IPS-20b (cell line): ENCODE measurements around the gene HDHD3.
A peak's percentile ranks its signal among the peaks of the same experiment; 100 is the strongest.
"Not testable (repeated sequence)": the region's sequence is repeated elsewhere in the genome, so short reads cannot be mapped to it uniquely, and the experiment has no call there.

Experiments used
- H3K27ac ChIP-seq: one replicate; pipeline ENCODE4 v1.5.1; 2013; ENCODE audit warnings: low read length
- H3K27me3 ChIP-seq: 2 replicates; pipeline ENCODE4 v1.6.1; 2013; ENCODE audit warnings: mild to moderate bottlenecking, low read length, inconsistent platforms; ENCODE audit not compliant: insufficient read depth
- H3K36me3 ChIP-seq: 2 replicates; pipeline ENCODE4 v1.6.1; 2013; ENCODE audit warnings: low read depth, mild to moderate bottlenecking, inconsistent platforms, low read length, moderate library complexity; ENCODE audit not compliant: insufficient read depth
- H3K4me1 ChIP-seq: 2 replicates; pipeline ENCODE4 v1.6.1; 2013; ENCODE audit warnings: mild to moderate bottlenecking, control low read depth, inconsistent platforms, low read length, moderate library complexity; ENCODE audit not compliant: insufficient read depth
- H3K4me3 ChIP-seq: 2 replicates; pipeline ENCODE4 v1.5.1; 2013; ENCODE audit warnings: mild to moderate bottlenecking, low read length, inconsistent platforms
- H3K9ac ChIP-seq: 2 replicates; pipeline ENCODE4 v1.6.1; 2013; ENCODE audit warnings: low read depth, mild to moderate bottlenecking, inconsistent platforms, low read length, moderate library complexity
- H3K9me3 ChIP-seq: 2 replicates; pipeline ENCODE4 v1.6.1; 2013; ENCODE audit warnings: mild to moderate bottlenecking, low read depth, low read length, inconsistent platforms; ENCODE audit not compliant: insufficient read depth

HDHD3 gene

DNA sequence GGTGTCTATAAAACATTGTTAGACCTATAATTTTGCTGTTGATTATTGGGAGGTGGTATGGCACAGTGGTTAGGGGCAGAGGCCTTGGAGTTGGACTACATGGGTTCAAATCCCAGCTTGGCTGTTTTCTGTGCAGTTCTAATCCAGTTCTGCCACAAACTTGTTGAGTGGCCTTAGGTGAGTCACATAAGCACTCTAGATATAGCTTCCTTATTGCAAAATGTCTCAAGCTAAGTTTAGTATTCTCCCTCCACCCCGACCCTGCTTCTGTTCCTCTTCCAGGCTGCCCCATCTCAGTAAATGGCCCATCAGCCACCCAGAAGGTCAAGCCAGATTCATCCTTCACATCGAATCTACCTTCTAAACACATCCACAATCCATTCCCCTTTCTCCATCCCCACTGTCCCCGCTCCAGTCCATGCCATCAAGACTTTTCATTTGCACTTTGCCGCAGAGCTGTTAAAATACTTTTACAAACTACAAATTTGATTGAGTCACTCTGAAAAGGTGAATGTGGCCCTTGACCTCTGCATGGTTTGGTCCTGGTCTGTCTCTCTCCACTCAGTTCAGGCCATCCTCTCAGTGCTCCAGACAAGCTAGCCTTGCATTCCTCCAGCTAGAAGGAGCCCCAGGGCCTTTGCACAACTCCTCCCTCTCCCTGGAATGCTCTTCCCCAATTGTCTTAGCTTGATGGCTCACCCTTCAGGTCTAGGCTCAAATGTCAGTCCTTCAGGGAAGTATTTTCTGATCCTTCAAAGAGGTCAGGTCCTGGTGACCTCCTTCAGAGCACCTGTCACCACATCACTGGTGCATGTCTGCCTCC, 10.0 kb upstream of the HDHD3 start:
- Histone ChIP-seq H3K27ac (no peak overlapping the region), H3K4me1 (no peaks in the 10 kb centered on the region), H3K9me3 (no peaks in the 10 kb centered on the region), H3K36me3 (peaks cover 22% of the 10 kb centered on the region), H3K27me3 (no peaks in the 10 kb centered on the region), H3K4me3 (no peak overlapping the region), H3K9ac (no peak overlapping the region)

DNA sequence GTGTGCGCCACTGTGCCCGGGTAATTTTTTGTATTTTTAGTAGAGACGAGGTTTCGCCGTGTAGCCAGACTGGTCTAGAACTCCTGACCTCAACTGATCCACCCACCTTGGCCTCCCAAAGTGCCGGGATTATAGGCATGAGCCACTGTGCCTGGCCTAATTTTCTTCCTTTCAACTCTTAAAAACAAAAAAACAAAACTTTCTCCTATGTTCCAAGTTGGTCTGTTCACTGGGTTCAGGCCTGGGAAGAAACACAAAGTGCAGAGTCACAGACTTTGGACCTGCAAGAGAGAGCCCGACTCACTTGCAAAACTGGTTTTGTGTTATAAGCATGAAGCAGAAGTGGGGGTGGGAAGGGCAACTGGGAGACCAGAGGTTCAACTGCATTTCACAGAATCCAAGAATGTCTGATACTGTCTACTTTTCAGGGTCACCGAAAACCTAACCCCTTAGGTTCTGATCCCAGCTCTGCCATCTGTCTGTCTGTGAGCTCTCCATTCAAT, 5.2 kb upstream of the HDHD3 start:
- Histone ChIP-seq H3K4me1 (no peaks in the 10 kb centered on the region; the same call in 1 of the 2 replicates), H3K27me3 (no peaks in the 10 kb centered on the region), H3K27ac (no peak overlapping the region), H3K4me3 (no peak overlapping the region), H3K9me3 (no peaks in the 10 kb centered on the region), H3K9ac (no peak overlapping the region), H3K36me3 (no peaks in the 10 kb centered on the region; the same call in 1 of the 2 replicates)

DNA sequence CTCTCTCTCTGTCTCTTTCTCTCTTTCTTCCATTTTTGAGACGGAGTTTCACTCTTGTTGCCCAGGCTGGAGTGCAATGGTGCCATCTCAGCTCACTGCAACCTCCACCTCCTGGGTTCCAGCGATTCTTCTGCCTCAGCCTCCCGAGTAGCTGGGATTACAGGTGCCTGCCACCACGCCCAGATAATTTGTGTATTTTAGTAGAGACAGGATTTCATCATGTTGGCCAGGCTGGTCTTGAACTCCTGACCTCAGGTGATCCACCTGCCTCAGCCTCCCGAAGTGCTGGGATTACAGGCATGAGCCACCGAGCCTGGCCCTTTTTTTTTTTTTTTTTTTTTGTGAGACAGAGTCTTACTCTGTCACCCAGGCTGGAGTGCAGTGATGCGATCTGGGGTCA, 4.7 kb upstream of the HDHD3 start:
- H3K4me1 ChIP-seq, H3K27me3 ChIP-seq, H3K4me3 ChIP-seq, H3K27ac ChIP-seq, H3K9ac ChIP-seq, H3K9me3 ChIP-seq, H3K36me3 ChIP-seq: not testable (repeated sequence)

DNA sequence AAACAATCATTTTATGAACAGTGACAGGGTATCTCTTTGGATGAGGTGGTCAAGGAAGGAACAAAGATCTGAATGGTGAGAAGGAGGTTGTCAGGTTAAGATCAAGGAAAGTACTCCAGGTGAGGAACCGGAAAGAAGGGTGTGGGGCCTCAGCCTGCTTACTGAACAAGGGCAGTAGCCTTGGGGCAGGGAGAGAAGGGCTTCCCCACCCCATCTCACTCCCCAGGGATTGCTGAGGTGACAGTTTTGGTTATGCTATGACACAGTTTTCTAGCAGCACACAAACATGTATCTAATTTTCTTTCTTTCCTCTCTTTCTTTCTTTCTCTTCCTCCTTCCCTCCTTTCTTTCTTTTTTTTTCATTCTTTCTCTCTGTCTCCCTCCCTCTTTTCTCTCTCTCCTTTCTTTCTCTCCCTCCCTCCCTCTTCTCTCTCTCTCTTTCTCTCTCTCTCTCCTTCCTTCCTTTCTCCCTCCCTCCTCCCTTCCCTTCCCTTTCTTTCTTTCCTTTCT, 4.1 kb upstream of the HDHD3 start:
- Histone ChIP-seq H3K4me1 (no peaks in the 10 kb centered on the region; the same call in 1 of the 2 replicates), H3K9me3 (no peaks in the 10 kb centered on the region), H3K27ac (no peak overlapping the region), H3K27me3 (no peaks in the 10 kb centered on the region), H3K9ac (no peak overlapping the region), H3K36me3 (no peaks in the 10 kb centered on the region), H3K4me3 (no peak overlapping the region)

DNA sequence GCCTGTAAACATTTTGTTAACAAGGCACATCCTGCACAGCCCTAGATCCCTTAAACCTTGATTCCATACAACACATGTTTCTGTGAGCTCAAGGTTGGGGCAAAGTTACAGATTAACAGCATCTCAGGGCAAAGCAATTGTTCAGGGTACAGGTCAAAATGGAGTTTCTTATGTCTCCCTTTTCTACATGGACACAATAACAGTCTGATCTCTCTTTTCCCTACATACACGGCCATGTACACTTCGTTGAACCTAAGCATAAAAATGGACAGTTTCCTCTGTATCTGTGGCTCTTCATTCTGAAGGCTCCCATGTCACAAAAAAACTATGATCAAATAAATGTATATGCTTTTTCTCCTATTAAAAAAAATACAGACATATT, 3.0 kb upstream of the HDHD3 start:
- not testable (repeated sequence) for H3K36me3 ChIP-seq, H3K9ac ChIP-seq, H3K9me3 ChIP-seq, H3K4me3 ChIP-seq, H3K27me3 ChIP-seq, H3K4me1 ChIP-seq, H3K27ac ChIP-seq

DNA sequence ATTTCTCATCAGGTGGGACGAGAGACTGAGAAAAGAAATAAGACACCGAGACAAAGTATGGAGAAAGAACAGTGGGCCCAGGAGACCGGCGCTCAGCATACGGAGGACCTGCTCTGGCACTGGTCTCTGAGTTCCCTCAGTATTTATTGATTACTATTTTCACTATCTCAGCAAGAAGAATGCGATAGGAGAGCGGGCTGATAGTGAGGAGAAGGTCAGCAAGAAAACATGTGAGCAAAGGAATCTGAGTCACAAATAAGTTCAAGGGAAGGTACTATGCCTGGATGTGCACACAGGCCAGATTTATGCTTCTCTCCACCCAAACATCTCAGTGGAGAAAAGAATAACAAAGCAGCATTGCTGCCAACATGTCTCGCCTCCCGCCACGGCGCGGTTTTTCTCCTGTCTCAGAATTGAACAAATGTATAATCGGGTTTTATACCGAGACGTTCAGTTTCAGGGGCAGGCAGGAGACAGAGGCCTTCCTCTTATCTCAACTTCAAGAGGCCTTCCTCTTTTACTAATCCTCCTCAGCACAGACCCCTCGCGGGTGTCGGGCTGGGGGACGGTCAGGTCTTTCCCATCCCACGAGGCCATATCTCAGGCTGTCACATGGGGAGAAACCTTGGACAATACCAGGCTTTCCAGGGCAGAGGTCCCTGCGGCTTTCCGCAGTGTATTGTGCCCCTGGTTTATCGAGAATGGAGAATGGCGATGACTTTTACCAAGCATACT, 2.5 kb upstream of the HDHD3 start:
- not testable (repeated sequence) for H3K4me3 ChIP-seq, H3K36me3 ChIP-seq, H3K27ac ChIP-seq, H3K9me3 ChIP-seq, H3K4me1 ChIP-seq, H3K9ac ChIP-seq, H3K27me3 ChIP-seq

DNA sequence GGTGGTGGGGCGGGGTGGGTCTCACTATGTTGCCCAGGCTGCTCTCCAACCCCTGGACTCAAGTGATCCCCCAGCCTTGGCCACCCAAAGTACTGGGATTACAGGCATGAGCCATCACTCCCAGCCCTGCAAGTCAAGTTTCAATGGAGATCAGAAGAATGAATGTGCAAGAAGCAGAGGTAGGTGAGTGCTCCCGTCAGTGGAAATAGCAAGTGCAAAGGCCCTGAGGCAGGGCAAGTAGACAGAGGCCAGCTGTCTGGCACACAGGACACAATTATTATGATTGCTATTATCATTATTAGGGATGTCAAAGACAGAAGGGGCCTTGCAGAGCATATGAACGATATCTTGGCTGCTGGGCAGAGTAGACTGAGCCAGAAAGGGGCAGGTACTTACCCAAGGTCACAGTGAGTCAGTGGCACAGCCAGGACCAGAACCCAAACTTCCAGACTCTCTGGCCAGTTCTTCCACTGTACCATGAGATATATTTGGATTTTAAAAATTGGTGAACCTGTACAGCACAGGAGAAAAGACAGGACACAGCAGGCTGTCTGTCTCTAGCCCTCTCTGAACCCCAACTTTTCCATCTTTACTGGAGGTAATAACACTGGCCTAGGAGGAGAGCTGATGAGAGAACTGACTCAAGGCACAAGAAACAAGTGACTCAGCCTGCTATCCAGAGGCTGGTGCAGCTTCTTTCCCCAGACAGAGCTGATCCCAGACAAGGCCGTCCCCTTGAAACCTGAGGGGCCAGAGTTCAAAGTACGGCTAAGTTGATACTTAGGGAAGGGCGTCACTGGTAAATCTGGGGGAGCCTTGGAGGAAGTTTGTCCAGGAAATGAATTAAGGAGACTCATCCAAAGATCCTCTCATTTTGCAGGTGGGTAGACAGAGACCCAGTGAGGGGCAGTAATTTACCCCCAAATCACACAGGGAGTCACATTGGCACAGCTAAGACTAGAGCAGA, 1.4 kb downstream of the HDHD3 start:
- no peaks in the 10 kb centered on the region for H3K27me3 ChIP-seq
- H3K36me3 ChIP-seq = peaks cover 19% of the 10 kb centered on the region
- H3K4me1 ChIP-seq = no peaks in the 10 kb centered on the region
- no peak overlapping the region for H3K27ac ChIP-seq
- H3K9ac ChIP-seq = no peak overlapping the region
- H3K9me3 ChIP-seq = no peaks in the 10 kb centered on the region
- H3K4me3 ChIP-seq = peak overlapping the region; percentile 15; the same call in 1 of the 2 replicates

DNA sequence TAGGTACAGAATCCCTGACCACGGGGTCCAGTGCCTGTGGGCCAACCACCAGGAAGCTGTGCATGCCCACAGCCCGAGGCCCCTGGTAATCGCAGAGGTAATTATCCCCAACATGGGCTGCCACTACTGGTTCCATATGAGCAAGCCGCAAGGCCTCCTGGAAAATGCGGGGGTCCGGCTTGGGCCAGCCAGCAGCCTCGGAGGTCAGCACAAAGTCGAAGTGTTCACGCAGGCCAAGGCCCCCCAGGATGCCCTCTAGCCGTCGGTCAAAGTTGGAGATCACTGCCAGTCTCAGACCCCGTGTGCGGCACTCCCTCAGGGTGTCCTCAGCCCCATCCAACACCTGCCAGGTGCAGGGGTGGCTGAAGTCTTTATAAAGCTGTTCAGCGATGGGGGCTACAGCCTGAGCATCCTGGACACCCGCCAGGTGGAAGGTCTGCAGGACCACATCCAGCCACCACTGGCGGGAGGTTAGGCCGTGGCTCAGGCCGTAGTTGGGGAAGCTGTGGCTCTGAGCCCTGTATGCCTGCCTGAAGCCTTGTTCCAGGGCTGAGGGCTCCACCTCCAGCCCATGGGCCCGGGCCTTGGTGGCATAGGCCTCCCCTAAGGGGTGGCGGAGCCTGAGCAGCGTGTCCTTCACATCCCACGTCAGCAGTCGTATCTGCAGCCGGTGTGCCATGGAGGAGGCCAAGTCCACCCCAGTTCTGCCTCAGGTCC, 3.0 kb downstream of the HDHD3 start:
- Histone ChIP-seq H3K9me3 (no peaks in the 10 kb centered on the region), H3K4me1 (no peaks in the 10 kb centered on the region), H3K36me3 (peaks cover 19% of the 10 kb centered on the region), H3K27ac (no peak overlapping the region), H3K9ac (no peak overlapping the region), H3K27me3 (no peaks in the 10 kb centered on the region), H3K4me3 (no peak overlapping the region)

DNA sequence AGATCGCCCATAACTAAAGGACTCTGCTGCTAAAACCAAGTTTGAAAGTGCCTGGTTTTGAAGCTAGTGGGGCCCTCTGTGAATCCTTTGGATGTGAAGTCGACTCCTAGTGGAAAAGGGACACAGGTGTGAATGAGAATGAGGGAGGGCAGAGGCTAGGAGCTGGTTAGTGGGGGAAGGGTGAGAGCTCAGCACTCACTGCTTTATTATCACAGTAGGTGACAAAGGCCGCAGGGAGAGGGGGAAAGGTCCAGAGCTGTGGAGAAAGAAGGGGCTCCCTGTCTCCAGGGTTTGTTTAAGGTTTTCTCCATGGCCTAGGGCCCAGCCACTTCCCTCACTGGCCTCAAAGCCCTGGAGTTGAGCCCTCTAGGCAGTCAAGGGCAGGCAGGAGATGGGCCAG, 3.5 kb downstream of the HDHD3 start:
- H3K36me3 ChIP-seq = peaks cover 19% of the 10 kb centered on the region
- H3K27me3 ChIP-seq = no peaks in the 10 kb centered on the region
- no peak overlapping the region for H3K4me3 ChIP-seq
- H3K9me3 ChIP-seq = no peaks in the 10 kb centered on the region
- H3K27ac ChIP-seq = no peak overlapping the region
- no peaks in the 10 kb centered on the region for H3K4me1 ChIP-seq
- H3K9ac ChIP-seq = 0 out of 2 replicates have a peak overlapping the region, but pooled peaks have one; percentile 12

DNA sequence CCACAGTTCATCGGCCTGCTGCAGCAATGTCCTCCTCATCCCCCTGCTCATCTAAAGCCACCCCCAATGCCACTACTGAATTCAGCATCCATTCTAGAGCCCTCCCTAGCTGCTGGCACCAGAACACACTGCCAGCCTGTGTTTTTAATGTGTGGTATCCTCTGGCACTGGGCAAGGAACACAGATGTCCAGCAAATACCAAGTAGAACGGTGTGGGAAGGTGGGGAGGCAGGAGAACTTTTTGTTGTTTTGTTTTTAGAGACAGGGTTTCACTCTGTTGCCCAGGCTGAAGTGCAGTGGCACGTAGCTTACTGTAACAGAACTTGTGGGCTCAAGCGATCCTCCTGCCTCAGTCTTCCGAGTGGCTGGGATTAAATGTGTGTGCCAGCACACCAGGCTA, 4.7 kb downstream of the HDHD3 start:
- Histone ChIP-seq H3K27me3 (no peaks in the 10 kb centered on the region), H3K4me3 (no peak overlapping the region), H3K9ac (no peak overlapping the region), H3K4me1 (no peaks in the 10 kb centered on the region), H3K36me3 (peaks cover 19% of the 10 kb centered on the region), H3K9me3 (no peaks in the 10 kb centered on the region), H3K27ac (no peak overlapping the region)
